Measurements from ENCODE around the gene CTNND1. TPM values are rescaled to one million over a fixed set of nuclear protein-coding genes. Genes with fewer than 3 reads are reported as not detected.

The CTNND1 gene
- total RNA-seq, 1 experiment from 2014 or later: 225 TPM

GRCh38 chr11:57764566-57764965 is 3.0 kb downstream of the CTNND1 start:
- ChIA-PET CTCF (interaction anchor here (0.6 to 2.6 kb wide), 4 partner anchors 13 to 36 kb away, joined by 3 to 11 read pairs (median 4); partner anchors contain the start of gene BTBD18), POLR2A (interaction anchor here (4.1 to 6.8 kb wide), 2 partner anchors 14 to 35 kb away, joined by 57 to 118 read pairs; no protein-coding TSS in a partner anchor)
- Mint-ChIP-seq H3K27me3 (ENCODE audit: insufficient read depth, unreplicated experiment) (no peaks in the 10 kb centered on the region), H3K36me3 (ENCODE audit: insufficient read depth, unreplicated experiment) (peaks cover 29% of the 10 kb centered on the region), H3K4me1 (ENCODE audit: low read depth, unreplicated experiment) (peaks cover 34% of the 10 kb centered on the region), H3K4me3 (ENCODE audit: unreplicated experiment) (peak overlapping the region; percentile 96), H3K9me3 (ENCODE audit: unreplicated experiment) (no peaks in the 10 kb centered on the region), H3K27ac (ENCODE audit: unreplicated experiment) (peak overlapping the region; percentile 98)
- no peaks in the 10 kb centered on the region for H3K9me3 ChIP-seq
- no peaks in the 10 kb centered on the region for H3K27me3 ChIP-seq (replicated peaks; ENCODE audit: control insufficient read depth, insufficient read depth, low read length)
- peak overlapping the region; percentile 84 for H3K4me3 ChIP-seq (ENCODE audit: low read depth, low read length)
- no peak for TF ChIP-seq CTCF (IDR thresholded peaks at IDR 0.05; ENCODE audit: insufficient read depth in 1 of 2, low read depth in 1 of 2, low read length in 1 of 2, severe bottlenecking in 1 of 2, unreplicated experiment in 1 of 2)
- no TSS peak for BruUV-seq (replicated peaks)
- intact Hi-C loops (cut with micrococcal nuclease; ENCODE audit: unreplicated experiment): no loop called here
- H3K4me1 ChIP-seq: peaks cover 34% of the 10 kb centered on the region
- H3K36me3 ChIP-seq (ENCODE audit: control insufficient read depth, insufficient read depth, low read length): no peaks in the 10 kb centered on the region
- no peak for DNase-seq

- no peak for TF ChIP-seq CTCF (IDR thresholded peaks at IDR 0.05; ENCODE audit: insufficient read depth in 1 of 2, low read depth in 1 of 2, low read length in 1 of 2, severe bottlenecking in 1 of 2, unreplicated experiment in 1 of 2)
- no peaks in the 10 kb centered on the region for H3K9me3 ChIP-seq
- H3K4me3 Mint-ChIP-seq (ENCODE audit: unreplicated experiment): peak overlapping the region; percentile 96
- BruUV-seq (replicated peaks): no TSS peak
- peaks cover 38% of the 10 kb centered on the region for H3K4me1 ChIP-seq
- ChIA-PET CTCF (interaction anchor here (1.3 to 2.6 kb wide), 3 partner anchors 13 to 36 kb away, joined by 3 to 11 read pairs (median 4); partner anchors contain the start of gene BTBD18), POLR2A (interaction anchor here (6.8 kb wide), 1 partner anchor 14 kb away, joined by 118 read pairs; no protein-coding TSS in a partner anchor)
- no peaks in the 10 kb centered on the region for H3K36me3 ChIP-seq (ENCODE audit: control insufficient read depth, insufficient read depth, low read length)
- H3K36me3 Mint-ChIP-seq (ENCODE audit: insufficient read depth, unreplicated experiment): peaks cover 33% of the 10 kb centered on the region
- H3K27me3 Mint-ChIP-seq (ENCODE audit: insufficient read depth, unreplicated experiment): no peaks in the 10 kb centered on the region
- peak overlapping the region; percentile 98 for H3K27ac Mint-ChIP-seq (ENCODE audit: unreplicated experiment)
- H3K9me3 Mint-ChIP-seq (ENCODE audit: unreplicated experiment): no peaks in the 10 kb centered on the region
- peak overlapping the region; percentile 84 for H3K4me3 ChIP-seq (ENCODE audit: low read depth, low read length)
- peaks cover 36% of the 10 kb centered on the region for H3K4me1 Mint-ChIP-seq (ENCODE audit: low read depth, unreplicated experiment)
- DNase-seq: no peak
- intact Hi-C loops (cut with micrococcal nuclease; ENCODE audit: unreplicated experiment): no loop called here
- H3K27me3 ChIP-seq (replicated peaks; ENCODE audit: control insufficient read depth, insufficient read depth, low read length): no peaks in the 10 kb centered on the region
Measured at GRCh38 chr11:57764972-57765371, 3.4 kb downstream of the CTNND1 start.

- BruUV-seq (replicated peaks): no TSS peak
- Mint-ChIP-seq H3K36me3 (ENCODE audit: insufficient read depth, unreplicated experiment) (peaks cover 19% of the 10 kb centered on the region), H3K9me3 (ENCODE audit: unreplicated experiment) (no peaks in the 10 kb centered on the region), H3K27me3 (ENCODE audit: insufficient read depth, unreplicated experiment) (no peaks in the 10 kb centered on the region), H3K27ac (ENCODE audit: unreplicated experiment) (peak overlapping the region; percentile 3), H3K4me3 (ENCODE audit: unreplicated experiment) (no peak overlapping the region), H3K4me1 (ENCODE audit: low read depth, unreplicated experiment) (peaks cover 48% of the 10 kb centered on the region)
- intact Hi-C loops (cut with micrococcal nuclease; ENCODE audit: unreplicated experiment): no loop called here
- Histone ChIP-seq H3K36me3 (ENCODE audit: control insufficient read depth, insufficient read depth, low read length) (no peaks in the 10 kb centered on the region), H3K4me1 (peaks cover 63% of the 10 kb centered on the region), H3K27me3 (replicated peaks; ENCODE audit: control insufficient read depth, insufficient read depth, low read length) (no peaks in the 10 kb centered on the region), H3K4me3 (ENCODE audit: low read depth, low read length) (no peak overlapping the region), H3K9me3 (no peaks in the 10 kb centered on the region)
- ChIA-PET CTCF (no interaction called here), POLR2A (interaction anchor here (1.0 kb wide), 1 partner anchor 8 kb away, joined by 3 read pairs; no protein-coding TSS in a partner anchor)
- DNase-seq: no peak
- TF ChIP-seq CTCF (IDR thresholded peaks at IDR 0.05; ENCODE audit: insufficient read depth in 1 of 2, low read depth in 1 of 2, low read length in 1 of 2, severe bottlenecking in 1 of 2, unreplicated experiment in 1 of 2): no peak
Measured at GRCh38 chr11:57770793-57771192, 9.2 kb downstream of the CTNND1 start.
